Prostate gland (tissue), 2 donors: ENCODE data around the gene ADAD2. TPM values are rescaled to one million over a fixed set of nuclear protein-coding genes. Genes with fewer than 3 reads are reported as not detected.

Experiments
- DNase-seq: peaks from one replicate; pipeline ENCODE4 v3.0.0-alpha.2; 2019; ENCODE audit warnings: low spot score
- H3K27ac ChIP-seq, 2 donors: fragments of 200-600 bp; sonication (generic); 2 replicates each; pipeline ENCODE4 v1.5.1; 2017 to 2019
- H3K27me3 ChIP-seq: fragments of 200-600 bp; sonication (generic); replicated peaks from 2 replicates; pipeline ENCODE4 v1.5.1; 2019; ENCODE audit not compliant: insufficient read depth
- H3K36me3 ChIP-seq, 2 donors: fragments of 200-600 bp; sonication (generic); 1 replicate in 1 of 2; 2 replicates in 1 of 2; pipeline versions ENCODE4 v1.5.1 to v1.8.1; 2017 to 2019
- H3K4me1 ChIP-seq: fragments of 200-600 bp; sonication (generic); replicated peaks from 2 replicates; pipeline ENCODE4 v1.5.1; 2019
- H3K4me3 ChIP-seq, 2 donors: fragments of 200-600 bp; sonication (generic); 2 replicates each; pipeline ENCODE4 v1.5.1; 2017 to 2019
- H3K9me3 ChIP-seq: fragments of 200-600 bp; sonication (generic); 2 replicates; pipeline ENCODE4 v1.5.1; 2017
- POLR2A ChIP-seq: fragments of 450-650 bp; IDR thresholded peaks from one replicate; pipeline ENCODE4 v1.6.1; 2016; ENCODE audit warnings: antibody characterized with exemption, mild to moderate bottlenecking
- POLR2AphosphoS5 ChIP-seq: sonication (generic); formaldehyde crosslinking; IDR thresholded peaks from one replicate; pipeline ENCODE4 v1.6.1; 2017; ENCODE audit warnings: antibody characterized with exemption
- WGBS: methylation state at CpG from one replicate; pipeline ENCODE4 v1.1.5; 2018; 5-methylcytosine and 5-hydroxymethylcytosine counted together
- intact Hi-C: fragments of 100-400 bp; cut with DNase I; formaldehyde crosslinking; loops from one replicate; pipeline ENCODE4 v1.14.2; 2022
- total RNA-seq, 2 donors: library from RNA; depleted of rRNA; stranded (reverse); fragments of >200 nt; gene quantifications; one replicate each; pipeline ENCODE4 v1.1.0, GENCODE V29; 2016
- TF ChIP-seq, protein P1 (sequence below), 4 experiments: fragments of 200-600 bp in 2 of 4; fragments of 450-650 bp in 2 of 4; sonication (generic) in 2 of 4; IDR thresholded peaks; 1 replicate in 3 of 4; 2 replicates in 1 of 4; pipeline ENCODE4 v1.5.1; 2016 to 2019; ENCODE audit warnings: antibody characterized with exemption in 4 of 4, mild to moderate bottlenecking in 2 of 4, moderate library complexity in 2 of 4

Gene ADAD2
- total RNA-seq, 2 donors from 2014 or later: 0.91 to 47.7 TPM

DNA sequence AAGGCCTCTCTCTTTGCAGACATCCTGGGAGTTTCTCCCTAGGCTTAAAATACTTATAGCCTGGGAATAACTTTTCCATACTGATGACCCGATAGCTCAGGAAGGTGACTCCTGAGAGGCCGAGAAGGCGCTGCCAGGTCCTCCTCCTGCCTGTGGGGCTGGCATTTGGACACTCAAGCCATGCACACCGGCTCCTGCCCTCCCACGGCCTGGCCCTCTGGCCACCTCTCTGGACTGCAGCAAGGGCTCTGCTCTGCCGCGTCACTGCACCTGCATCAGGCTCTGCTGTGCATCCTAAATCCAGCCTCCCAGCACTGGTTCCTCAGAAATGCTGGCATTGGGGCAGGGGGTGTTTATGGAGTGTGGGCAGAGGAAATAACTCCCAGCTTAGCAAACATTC lies 34.6 kb downstream of the ADAD2 start:
- Histone ChIP-seq H3K36me3 (no peaks in the 10 kb centered on the region), H3K9me3 (no peaks in the 10 kb centered on the region), H3K27me3 (no peaks in the 10 kb centered on the region), H3K27ac (no peak overlapping the region), H3K4me1 (no peaks in the 10 kb centered on the region), H3K4me3 (no peak overlapping the region)
- WGBS: 88% methylated on average over 7 of the region's 7 CpGs
- intact Hi-C loops: no loop called here
- TF ChIP-seq POLR2AphosphoS5 (no peak), POLR2A (no peak)
- TF ChIP-seq, protein P1, sequence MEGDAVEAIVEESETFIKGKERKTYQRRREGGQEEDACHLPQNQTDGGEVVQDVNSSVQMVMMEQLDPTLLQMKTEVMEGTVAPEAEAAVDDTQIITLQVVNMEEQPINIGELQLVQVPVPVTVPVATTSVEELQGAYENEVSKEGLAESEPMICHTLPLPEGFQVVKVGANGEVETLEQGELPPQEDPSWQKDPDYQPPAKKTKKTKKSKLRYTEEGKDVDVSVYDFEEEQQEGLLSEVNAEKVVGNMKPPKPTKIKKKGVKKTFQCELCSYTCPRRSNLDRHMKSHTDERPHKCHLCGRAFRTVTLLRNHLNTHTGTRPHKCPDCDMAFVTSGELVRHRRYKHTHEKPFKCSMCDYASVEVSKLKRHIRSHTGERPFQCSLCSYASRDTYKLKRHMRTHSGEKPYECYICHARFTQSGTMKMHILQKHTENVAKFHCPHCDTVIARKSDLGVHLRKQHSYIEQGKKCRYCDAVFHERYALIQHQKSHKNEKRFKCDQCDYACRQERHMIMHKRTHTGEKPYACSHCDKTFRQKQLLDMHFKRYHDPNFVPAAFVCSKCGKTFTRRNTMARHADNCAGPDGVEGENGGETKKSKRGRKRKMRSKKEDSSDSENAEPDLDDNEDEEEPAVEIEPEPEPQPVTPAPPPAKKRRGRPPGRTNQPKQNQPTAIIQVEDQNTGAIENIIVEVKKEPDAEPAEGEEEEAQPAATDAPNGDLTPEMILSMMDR (IDR thresholded peaks at IDR 0.05): no peak
- DNase-seq: no peak

DNA sequence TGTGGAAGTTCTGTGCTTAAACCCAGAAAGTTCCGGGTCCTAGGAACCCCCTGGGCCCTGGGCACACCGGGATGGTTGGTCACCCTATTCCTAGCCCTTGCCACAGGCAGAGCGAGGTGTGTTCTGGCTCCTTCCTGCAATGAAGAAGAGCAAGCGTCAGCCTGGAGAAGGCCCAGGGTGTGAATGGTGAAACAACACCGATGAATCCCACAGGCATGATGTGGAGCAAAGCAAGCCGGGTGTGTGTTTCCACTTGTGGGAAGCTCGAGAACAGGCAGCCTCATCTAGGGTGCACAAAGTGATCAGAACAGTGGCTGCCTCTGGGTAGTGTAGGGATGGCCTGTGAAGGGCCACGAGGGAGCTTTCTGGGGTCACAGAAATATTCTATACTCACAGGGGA lies 35.1 kb downstream of the ADAD2 start:
- intact Hi-C loops: no loop called here
- no peak overlapping the region for H3K4me3 ChIP-seq
- H3K36me3 ChIP-seq: no peaks in the 10 kb centered on the region
- H3K27ac ChIP-seq: no peak overlapping the region
- no peak for DNase-seq
- H3K4me1 ChIP-seq: no peaks in the 10 kb centered on the region
- 77% methylated on average over 8 of the region's 8 CpGs for WGBS
- no peaks in the 10 kb centered on the region for H3K27me3 ChIP-seq
- no peaks in the 10 kb centered on the region for H3K9me3 ChIP-seq
- TF ChIP-seq POLR2AphosphoS5: no peak
- TF ChIP-seq POLR2A: no peak
- TF ChIP-seq, protein P1 (IDR thresholded peaks at IDR 0.05): no peak

DNA sequence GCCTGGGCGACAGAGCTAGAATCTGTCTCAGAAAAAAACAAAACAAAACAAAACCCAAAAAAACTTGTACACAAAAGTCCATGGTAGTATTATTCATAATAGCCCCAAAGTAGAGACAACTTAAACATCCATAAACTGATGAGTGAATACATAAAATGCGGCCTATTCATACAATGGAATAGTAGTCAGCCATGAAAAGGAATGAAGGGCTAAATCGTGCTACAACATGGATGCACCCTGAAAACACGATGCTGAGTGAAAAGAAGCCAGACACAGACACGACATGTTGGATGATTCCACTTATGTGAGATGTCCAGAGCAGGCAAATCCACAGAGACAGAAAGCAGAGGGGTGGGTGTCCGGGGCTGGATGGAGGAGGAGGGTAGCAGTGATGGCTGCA lies 36.6 kb downstream of the ADAD2 start:
- no peak overlapping the region for H3K27ac ChIP-seq

DNA sequence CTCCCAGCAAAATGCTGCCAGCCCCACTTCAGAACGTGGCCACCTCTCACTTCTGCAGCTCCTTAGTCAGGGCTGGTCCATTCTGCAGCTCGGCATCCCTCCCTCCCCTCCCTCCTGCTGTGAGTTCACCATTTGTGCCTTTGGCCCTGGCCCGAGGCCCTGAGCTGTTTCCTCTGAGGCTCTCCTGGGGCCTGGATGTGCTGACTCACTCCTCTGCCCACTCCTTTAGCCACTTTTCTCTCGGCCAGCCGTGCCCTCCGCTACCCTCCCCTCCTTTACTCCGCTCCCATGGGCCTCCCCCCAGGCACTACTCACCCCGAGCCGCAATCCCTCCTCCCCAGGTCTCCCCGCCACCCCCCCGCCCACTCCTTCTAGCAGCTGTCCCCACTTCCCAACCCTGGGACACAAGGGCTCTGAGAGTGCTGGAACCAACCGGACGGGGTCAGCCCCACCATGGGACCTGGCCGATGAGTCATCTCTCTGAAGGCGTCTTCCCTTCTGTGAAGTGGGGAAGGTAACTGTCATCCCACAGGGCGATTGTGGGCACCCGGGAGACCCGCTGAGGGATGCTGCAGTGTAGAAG lies 37.4 kb downstream of the ADAD2 start:
- Histone ChIP-seq H3K27me3 (no peaks in the 10 kb centered on the region), H3K4me3 (no peak overlapping the region), H3K4me1 (no peaks in the 10 kb centered on the region), H3K27ac (peak overlapping the region; percentile 61 to 64), H3K36me3 (no peaks in the 10 kb centered on the region), H3K9me3 (no peaks in the 10 kb centered on the region)
- TF ChIP-seq, protein P1 (IDR thresholded peaks at IDR 0.05): no peak
- intact Hi-C loops: no loop called here
- no peak for DNase-seq
- 41% methylated on average over 18 of the region's 18 CpGs for WGBS

More for the DNA sequence above, 36.6 kb downstream of the ADAD2 start:
- Histone ChIP-seq H3K9me3 (no peaks in the 10 kb centered on the region), H3K4me3 (no peak overlapping the region), H3K27me3 (no peaks in the 10 kb centered on the region), H3K4me1 (no peaks in the 10 kb centered on the region), H3K36me3 (no peaks in the 10 kb centered on the region)
- TF ChIP-seq, protein P1 (IDR thresholded peaks at IDR 0.05): no peak
- TF ChIP-seq POLR2A (no peak), POLR2AphosphoS5 (no peak)
- intact Hi-C loops: no loop called here
- no peak for DNase-seq
- WGBS: 93% methylated on average over 6 of the region's 6 CpGs

DNA sequence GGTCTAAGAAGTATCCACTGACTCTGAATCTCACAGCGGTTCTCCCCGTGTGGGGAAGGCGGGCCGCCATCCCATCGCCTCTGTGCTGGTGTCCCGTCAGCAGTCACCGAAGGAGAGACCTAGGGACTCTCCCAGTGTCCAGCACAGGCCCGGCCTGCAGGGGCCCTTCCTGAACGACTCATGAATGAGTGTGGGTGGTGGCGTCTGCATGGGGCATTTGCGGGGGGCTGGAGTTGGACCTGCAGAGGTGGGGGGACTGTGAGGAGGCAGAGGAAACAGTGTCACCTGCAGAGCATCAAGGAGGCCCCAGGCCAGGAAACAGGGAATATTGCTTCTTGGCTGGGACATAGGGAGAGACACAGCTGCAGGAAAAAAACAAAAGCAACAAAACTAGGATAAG lies 38.5 kb downstream of the ADAD2 start:
- no peak overlapping the region for H3K27ac ChIP-seq
- intact Hi-C loops: no loop called here

More for the DNA sequence above, 38.5 kb downstream of the ADAD2 start:
- H3K36me3 ChIP-seq: no peaks in the 10 kb centered on the region
- no peaks in the 10 kb centered on the region for H3K27me3 ChIP-seq
- WGBS: 81% methylated on average over 11 of the region's 11 CpGs
- no peaks in the 10 kb centered on the region for H3K4me1 ChIP-seq
- TF ChIP-seq, protein P1 (IDR thresholded peaks at IDR 0.05): no peak
- TF ChIP-seq POLR2AphosphoS5: no peak
- no peak for TF ChIP-seq POLR2A
- no peak for DNase-seq
- no peaks in the 10 kb centered on the region for H3K9me3 ChIP-seq
- no peak overlapping the region for H3K4me3 ChIP-seq
